Activated CD8-positive, alpha-beta memory T cell treated with anti-CD3 and anti-CD28 coated beads for 24 hours (primary cell): ENCODE data around the gene USP49.
A peak's percentile ranks its signal among the peaks of the same experiment; 100 is the strongest.

Source experiments
- DNase-seq: peaks from one replicate; pipeline ENCODE4 v3.0.0-alpha.2; 2020

USP49 gene

DNA sequence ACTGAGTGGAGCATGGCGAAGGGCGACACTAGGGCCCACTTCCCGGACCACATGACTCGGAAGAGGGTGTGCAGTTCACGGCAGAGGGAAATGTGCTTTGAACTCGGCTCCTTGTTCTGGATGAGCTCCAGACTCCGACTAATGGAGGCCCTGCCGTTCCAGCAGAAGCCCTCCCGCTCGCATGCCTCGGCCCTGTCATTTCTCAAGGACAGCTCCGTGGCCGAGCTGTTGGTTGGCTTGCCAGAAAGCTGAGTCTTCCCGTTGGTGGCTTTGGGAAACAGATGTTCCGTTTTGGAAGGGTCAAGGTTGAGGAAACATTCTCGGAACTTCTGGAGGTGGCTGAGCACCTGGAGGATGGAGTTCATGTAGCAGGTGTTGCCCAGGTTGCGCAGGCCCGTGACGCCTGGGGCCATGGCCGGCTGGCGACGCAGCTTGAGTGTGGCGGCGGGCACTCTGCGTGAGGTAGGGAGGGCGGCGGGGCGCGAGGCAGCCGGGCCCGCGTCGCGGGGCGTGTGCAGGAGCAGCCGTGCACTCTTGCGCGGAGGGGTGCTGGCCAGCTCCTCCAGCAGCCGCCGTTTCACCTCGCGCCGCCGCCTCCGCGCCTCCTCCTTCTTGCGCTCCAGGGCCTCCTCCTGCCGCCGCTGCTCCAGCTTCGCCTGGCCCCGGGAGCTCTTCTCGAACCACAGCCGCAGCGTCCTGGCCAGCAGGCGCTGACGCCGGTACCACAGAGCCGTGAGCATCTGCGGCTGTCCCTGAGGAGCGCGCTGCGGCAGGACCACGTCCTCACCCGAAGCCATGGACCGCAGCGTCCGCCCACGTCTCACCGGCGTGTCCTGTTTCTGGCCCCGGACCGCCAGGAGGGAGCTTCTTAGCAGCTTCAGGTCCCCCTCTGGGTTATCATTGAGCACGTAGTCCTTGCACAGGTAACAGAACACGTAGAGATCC lies 89.1 kb downstream of the USP49 start:
- DNase-seq, result no peak

DNA sequence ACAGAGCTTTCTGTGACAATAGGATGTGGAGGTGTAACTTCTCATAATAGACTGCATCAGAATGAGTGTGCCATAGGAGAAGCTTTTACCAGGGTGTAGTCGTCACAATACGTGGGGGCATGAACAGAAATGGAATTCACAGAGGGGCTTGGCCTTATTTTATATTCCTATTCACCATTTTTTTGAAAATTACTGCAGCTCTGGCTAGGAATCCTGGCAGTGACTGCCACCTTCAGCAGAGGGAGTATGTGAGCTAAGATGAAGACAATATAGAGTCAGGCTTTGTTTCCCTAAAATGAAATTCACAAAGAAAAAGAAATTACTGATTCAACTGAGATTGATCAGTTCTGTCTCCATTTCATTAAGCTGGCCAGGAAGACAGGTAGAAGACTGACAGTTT lies 93.8 kb downstream of the USP49 start:
- DNase-seq, result no peak

DNA sequence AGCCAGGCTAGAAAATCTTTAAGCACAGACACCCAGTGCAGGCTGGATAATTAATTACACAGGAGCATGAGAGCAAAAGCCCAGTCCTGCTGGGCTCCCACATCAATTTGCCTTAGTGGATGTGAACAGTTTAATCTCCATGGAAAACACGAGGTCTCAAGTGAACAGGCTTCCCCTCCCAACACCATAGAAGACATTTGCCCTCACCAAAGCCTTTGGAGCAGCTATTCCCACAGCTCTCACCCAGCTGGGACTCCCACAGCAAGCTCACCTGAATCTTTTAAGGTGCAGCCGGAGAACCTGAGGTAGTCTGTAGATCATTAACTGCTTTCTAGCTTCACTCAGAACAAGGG lies 95.6 kb downstream of the USP49 start:
- DNase-seq, result peak; percentile 32

DNA sequence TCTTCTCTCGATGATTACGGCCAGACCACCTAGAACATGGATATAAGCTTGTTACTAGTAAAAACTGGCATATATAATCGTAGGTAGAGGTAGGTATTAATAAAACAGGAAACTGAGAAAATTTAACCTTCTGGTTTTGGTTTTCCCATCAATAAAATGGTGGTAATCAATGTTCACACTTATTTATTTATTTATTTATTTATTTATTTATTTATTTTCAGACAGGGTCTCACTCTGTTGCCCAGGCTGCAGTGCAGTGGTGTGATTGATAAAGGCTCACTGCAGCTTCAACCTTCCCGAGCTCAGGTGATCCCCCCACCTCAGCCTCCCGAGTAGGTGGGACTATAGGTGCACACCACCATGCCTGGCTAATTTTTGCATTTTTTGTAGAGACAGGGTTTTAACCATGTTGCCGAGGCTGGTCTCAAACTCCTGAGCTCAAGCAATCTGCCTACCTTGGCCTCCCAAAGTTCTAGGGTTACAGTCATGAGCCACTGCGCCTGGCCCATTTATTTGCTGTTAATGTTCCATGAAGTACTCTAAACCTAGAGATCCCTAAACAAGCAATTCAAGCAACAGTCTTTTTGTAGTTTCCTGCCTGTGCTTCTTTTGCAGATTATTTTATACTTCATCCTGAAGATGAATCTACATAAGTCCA lies 96.1 kb downstream of the USP49 start:
- peak; percentile 13 for DNase-seq

DNA sequence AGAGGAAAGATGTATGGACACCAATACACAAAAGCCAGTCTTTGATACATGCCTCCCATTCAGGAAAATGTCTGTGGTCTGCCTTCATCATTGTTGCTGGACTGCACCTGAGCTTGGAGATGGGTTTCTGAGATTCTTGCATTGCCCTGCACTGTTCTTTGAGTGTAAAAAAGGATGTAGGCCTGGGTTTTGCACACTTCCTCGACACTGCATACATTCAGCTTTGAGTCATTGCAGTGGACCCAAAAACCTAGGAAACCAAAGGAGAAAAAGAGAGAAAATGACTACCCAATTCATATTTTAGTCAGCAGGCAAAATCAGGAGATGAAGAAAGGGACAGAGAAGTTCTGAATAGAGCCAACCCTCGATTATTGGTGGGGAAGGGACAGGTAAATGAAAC lies 98.7 kb downstream of the USP49 start:
- no peak for DNase-seq

DNA sequence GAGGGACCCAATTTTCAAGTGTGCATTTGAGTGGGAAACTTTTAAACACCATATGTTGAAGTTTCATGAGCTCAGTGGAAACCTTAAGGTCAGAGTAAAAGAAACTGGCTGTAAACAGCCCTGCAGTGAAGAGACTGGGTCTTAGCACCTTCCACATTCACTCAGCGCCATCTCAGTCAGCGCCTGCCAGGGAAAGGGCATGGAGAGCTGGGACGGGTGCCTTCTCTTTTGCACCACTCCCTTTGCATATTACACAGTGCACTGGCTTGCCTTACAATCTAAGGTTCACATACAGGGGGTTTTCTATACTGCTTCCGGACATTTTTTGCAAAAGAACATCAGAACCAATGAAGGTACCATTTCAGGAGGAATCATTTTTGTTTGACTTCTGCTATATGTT lies 103.2 kb downstream of the USP49 start:
- peak; percentile 51 for DNase-seq

DNA sequence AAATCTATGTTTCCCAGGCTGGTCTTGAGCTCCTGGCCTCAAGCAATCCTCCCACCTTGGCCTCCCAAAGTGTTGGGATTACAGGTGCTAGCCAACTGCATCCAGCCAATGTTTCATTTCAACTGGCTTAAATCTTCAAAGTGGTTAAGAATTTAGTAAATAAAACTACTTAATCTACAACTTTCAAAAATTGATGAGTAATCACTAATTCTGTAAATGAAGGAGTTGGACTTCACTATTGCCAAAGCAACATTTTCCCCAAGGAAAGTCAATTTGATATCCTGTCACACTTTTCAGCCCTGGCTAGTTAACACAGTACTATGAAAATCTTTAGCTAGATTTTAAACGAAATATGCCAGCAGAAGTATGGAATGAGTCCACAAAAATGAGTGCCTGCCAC lies 103.9 kb downstream of the USP49 start:
- DNase-seq, result peak; percentile 9

DNA sequence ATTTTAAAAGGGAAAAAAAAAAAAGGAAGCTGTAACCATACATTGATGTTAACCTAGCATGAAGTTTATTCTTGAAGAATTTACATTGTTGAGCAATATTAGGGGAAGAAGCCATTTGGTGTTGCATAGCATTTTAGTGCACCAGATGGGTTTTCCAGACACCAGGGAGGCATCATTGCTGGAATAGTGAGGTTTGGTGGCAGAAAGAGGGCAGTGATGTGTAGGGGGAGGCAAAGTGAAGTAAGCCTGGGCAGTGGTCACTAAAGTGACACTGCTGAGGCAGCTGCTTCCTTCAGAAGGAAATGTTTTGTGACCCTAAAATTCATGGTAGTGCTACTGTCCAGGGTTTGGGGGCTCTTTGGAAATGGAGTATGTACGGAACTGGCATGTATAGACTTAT lies 105.1 kb downstream of the USP49 start:
- DNase-seq, result peak; percentile 38

DNA sequence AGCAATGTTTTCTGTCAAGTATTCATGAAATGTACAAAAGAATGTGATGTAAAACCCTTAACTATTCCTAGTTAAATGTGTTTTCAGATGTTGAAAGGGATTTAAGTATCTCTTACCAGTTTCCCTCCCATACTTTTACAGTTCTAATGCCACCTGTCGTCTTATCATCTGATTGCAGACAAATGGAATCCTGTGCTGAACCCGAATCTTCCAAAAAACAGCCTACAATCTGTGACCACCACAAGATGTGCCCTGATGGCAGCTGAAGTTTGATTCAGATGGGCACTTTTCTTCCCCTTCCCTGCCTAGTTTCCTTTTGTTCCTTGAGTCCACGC lies 105.8 kb downstream of the USP49 start:
- DNase-seq, result no peak

DNA sequence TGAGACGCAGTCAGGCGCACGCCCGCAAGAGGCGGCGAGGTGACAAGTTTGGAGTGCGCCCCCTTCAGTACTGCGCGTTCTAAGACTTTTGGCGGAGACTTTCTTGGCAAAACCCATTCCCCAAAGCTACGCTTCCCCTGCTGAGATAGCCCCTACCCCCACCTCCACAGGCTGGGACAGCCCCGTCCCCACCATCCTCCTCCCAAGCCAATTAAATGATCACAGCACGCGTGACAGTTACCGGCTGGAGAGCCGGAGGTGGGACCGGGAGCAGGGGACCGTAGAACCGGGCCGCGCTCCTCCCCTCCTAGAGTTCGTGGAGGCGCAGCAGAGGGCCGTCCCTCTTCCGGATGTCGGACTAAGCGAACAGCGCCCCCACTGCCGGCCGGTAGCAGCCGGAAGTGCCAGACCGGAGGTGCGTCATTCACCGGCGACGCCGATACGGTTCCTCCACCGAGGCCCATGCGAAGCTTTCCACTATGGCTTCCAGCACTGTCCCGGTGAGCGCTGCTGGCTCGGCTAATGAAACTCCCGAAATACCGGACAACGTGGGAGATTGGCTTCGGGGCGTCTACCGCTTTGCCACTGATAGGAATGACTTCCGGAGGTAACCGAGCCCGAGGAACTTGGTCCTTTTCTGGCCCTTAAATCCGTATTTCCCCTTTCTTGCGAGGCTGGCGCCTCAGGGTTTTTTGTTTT lies 107.8 kb downstream of the USP49 start, which contains the start of gene TOMM6:
TSS of gene TOMM6 (plus strand) at position 476 of the 699 bp plus-strand sequence. CDS start at position 480, 4 bp downstream.
- peak; percentile 97 for DNase-seq

DNA sequence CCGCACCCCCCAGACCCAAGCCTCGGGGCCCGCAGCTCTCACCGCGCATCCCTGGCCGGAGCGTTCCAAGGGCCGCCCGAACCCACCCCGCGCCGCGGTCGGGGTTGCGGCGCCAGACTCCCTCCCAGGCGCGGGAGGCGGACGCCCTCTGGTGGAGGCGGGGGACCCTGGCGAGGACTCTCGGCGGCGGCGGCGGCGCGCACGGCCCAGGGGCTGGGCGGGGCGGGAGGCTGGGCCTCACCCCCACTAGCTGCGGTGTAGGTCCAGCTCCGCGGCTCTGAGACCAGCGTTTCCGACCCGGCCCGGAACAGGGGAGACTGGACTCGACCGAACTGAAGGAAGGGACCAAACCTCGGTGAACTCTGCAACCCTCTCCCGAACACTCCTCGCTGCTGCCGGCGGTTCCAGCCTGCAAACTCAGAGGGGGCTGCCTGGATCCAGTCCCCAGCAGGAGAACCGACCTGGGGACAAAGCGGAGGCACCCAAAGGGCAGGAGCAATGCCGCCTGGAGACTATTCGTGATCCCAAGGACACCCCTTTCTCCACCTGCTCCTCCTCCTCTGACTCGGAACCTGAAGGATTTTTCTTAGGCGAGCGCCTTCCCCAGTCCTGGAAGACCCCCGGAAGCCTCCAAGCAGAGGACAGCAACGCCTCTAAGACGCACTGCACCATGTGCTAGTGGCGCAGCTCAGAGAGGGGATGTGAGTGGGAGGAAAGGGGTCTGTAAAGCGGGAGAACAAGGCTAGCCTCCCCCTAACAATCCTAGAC lies 108.5 kb downstream of the USP49 start:
- DNase-seq, result peak; percentile 96

DNA sequence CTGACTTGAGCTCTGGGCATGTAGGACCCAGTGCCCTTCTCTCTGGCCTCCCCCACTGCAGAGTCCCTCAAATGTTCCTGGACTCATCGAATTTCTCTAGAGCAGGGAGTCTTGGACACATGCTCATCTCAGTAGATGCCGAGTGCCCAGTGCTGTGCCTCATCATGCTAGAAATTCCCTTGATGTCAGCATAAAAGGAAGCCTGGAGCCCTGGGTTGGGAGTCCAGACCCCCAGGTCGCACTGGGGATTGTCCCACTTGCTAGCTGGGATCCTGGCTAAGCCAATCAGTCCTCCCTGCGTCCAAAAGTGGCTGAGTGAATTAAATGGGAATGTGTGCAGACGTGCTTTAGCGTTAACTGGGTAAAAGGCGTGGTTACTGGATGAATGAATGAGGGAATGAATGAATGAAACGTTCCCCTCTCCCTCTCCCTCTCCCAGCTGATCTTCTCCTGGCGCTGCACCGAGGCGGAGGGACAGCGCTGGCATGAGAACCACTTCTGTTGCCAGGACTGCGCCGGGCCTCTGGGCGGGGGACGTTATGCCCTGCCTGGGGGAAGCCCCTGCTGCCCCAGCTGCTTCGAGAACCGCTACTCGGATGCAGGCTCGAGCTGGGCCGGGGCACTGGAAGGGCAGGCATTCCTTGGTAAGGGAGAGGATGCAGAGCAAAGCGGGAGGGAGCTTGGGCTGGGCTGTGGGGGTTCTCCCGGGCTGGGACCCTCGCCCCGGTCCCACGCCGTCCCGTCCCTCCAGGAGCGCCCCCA lies 109.3 kb downstream of the USP49 start:
- DNase-seq, result no peak

DNA sequence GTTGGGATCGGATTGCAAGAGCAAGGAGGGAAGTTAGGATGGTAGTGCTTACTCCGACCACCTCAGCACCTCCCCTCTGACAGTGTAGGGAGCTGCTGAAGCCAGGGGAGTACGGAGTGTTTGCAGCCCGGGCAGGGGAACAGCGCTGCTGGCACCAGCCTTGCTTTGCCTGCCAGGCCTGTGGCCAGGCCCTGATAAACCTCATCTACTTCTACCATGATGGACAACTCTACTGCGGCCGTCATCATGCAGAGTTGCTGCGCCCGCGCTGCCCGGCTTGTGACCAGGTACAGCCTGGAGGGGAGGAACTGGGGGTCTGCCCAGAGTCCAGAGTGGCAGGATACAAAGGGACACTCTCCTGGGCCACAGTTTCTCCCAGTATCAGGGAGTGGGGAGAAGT lies 109.9 kb downstream of the USP49 start:
- no peak for DNase-seq

DNA sequence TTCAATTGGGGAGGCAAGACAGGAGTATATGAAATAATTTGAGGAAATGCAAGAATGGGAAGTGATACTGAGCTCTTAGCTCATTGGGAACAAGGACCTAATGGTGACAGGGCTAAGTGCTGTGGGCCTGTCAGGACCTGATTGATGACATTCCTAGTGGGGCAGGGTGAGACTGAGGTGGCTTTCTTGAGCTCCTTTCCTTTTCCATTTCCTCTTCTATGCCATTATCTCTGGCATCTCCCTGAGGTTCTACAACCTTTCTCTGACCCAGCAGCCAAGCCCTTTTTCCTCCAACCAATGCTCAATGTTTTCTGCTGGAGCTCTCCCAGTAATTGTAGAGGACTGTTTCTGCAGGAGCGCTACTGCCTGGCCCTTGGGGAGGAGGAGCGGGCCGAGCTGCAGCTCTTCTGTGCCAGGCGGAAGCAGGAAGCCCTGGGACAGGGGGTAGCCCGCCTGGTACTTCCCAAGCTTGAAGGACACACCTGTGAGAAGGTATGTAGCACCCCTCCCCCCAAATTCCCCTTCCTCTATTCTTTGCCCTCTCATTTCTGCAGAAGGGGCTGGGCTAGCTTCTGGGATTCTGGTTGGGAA lies 110.5 kb downstream of the USP49 start:
- no peak for DNase-seq

DNA sequence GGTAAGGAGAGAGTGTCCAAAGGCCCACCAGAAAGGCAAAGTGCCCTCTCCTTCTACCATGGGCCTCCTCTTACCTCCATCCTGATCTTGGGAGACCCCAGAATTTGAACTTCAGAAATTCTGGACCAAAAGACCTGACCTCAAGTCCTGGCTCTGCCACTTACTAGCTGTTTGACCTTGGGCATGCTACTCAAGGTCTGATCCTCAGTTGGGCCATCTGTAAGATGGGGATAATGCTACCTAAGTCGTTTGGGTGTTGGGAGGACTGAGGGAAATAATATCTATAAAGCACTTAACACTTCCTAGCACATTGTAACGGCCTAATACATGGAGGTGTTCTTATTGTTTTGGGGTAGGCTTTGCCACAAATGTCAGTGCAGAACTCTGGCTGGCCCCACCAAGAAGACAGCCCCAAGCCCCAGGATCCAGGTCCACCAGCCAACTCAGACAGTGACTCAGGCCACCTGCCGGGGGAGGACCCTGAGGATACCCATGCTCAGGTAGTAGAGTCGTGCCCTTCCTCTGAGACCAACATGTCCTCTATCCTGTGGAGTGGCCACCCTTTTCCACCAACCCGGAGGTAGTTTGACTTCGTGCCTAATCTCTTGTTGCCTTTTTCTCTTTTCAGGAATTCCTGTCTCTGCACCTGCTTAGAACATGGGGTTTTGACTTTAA lies 111.9 kb downstream of the USP49 start:
- no peak for DNase-seq

DNA sequence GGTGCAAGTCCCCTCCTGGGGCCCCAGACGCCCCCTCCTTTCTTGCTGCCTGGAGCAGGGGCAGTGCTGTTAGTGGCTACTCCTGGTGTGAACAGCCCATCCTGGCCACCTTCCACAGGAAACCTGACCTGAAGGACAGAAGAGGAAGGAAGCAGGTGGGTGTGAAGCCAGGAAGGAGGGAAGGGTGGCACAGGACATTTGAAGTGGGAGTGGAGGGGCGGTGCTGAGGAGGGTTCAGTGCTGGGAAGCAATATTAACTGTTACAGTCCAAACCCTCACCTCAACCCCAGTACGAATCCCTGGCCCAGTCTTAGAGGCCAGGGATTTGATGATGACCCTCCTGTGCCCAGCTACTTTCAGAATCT lies 113.8 kb downstream of the USP49 start:
- no peak for DNase-seq

DNA sequence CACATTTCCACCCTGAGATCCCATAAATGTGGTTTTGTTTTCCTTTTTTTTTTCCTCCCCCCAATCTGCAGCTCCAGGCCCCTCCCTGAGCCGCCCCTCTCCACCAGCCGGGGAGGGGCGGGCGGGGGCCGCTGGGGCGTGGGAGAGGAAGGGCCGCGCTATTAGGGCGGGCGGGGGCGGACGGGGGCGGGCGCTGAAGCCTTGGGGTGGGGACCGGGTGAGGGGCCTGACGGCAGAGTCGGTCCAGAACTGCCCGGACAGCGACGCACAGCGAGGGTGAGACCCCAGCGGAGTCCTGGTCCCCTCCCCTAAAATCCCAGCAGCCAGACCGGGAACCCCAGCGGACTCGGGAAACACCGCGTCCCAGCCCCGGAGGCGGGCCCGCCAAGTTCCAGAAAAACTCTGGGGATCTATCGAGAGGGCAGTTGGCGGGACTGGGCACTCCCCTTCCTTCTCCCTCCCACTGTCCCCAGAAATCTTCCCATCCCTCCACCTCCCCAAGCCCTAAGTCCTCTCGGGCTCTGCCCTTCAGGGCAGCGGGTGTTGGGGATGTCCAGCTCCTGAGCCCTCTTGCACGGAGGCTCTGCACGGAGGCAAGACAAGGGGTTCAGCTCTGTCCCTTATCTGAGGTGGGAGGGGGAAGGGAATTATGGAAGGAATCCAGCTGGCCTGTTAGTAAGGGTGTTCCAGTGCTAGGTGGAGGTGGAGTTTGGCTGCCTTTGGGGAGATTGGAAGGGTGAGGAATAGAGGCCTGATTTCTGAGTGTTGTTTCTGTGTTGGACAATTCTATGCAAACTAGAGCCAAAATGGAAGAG lies 114.4 kb downstream of the USP49 start, which contains the start of gene PRICKLE4:
TSS of gene PRICKLE4 (plus strand) at position 232 of the 815 bp plus-strand sequence. CDS start 2,692 bp downstream, outside the sequence.
- no peak for DNase-seq

DNA sequence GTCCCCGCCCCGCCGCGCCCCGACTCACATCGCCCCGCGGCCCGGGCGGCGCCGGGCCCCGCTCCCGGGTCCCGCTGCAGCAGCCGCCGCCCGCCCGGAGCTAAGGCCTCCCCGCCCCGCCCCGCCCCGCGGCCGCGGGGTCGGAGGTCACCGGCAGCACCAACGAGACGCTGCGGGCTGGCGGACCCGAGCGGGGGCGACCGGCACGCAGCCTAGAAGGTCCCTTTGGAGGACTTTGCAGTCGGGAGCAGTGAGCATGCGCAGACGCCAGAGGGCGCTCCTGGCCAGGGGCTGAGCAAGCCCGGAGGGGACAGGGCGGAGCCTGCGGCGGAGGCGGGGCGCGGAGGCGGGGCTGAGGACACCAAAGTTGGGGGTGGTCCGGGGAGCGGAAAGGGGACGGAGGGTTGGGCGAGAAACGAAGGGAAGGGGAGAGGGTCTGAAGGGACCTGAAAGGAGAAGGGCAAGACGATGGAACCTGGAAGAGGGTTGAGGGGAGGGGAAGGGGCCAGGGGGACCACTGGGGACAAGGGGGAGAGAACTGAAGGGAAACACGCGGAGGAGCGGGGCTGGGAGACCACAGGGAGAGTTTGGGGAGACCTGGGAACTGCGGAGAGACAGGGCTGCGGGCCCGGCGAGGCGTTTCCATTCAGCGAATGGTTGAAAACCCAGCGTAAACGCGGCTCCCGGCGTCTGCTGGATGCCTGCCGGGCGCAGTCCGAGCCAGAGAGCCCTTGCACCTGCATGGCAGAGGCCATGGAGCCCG lies 115.2 kb downstream of the USP49 start, which contains the start of gene FRS3:
TSS of gene FRS3 (minus strand) at position 113 of the 763 bp plus-strand sequence. CDS start 2,913 bp downstream, outside the sequence.
- DNase-seq, result peak; percentile 100

DNA sequence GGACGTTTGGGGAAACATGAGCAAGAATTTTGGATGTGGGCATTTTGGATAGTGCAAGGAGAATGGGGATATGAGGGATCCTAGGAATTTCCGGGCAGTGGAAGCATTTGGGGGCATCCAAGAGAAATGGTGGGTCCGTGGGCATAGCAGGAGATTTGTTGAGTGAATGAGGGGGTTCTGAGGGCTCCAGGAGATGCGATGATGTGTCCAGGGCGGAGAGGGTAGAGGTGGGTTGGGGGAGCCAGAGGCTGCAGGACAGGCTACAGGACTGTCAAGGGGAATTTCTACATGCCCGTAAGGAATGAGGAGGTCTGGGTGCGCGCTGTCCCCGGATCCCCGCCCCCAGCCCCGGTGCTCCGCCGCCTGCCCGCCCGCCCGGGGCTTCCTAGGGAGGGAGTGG lies 115.8 kb downstream of the USP49 start:
- DNase-seq, result peak; percentile 70
